Mucosa of descending colon (tissue), 3 donors: ENCODE measurements around the gene CNN2. TPM values are rescaled to one million over a fixed set of nuclear protein-coding genes. Genes with fewer than 3 reads are reported as not detected.

Experiments
- ATAC-seq: fragments of 200-7000 bp; cut with Tn5 transposase; one replicate; pipeline ENCODE4 v1.9.1; 2020; ENCODE audit warnings: mild to moderate bottlenecking, moderate library complexity
- DNase-seq, 3 donors: peaks; one replicate each; pipeline ENCODE4 v3.0.0-alpha.2; 2020
- H3K36me3 ChIP-seq: fragments of 200-600 bp; one replicate; pipeline ENCODE4 v1.8.0; 2021; ENCODE audit warnings: low read depth, mild to moderate bottlenecking
- H3K4me1 ChIP-seq: fragments of 200-600 bp; one replicate; pipeline ENCODE4 v1.8.0; 2021; ENCODE audit warnings: low read depth, mild to moderate bottlenecking
- H3K4me3 ChIP-seq: fragments of 200-600 bp; one replicate; pipeline ENCODE4 v1.8.0; 2021; ENCODE audit warnings: mild to moderate bottlenecking
- H3K9me3 ChIP-seq: fragments of 200-600 bp; one replicate; pipeline ENCODE4 v1.8.0; 2021; ENCODE audit warnings: mild to moderate bottlenecking
- intact Hi-C, 2 donors: fragments of 100-400 bp; cut with DNase I in 1 of 2; cut with micrococcal nuclease in 1 of 2; formaldehyde crosslinking; loops; one replicate each; pipeline versions ENCODE4 v1.11.0 to v1.11.1; 2022; cut with DNase I, micrococcal nuclease
- total RNA-seq, 3 donors: library from RNA; stranded (reverse); fragmentation: NEBNext Ultra II Directional in 2 of 3; extraction: Animal tissue kit (Norgen Biotek cat#: 25700) in 2 of 3; gene quantifications; one replicate each; pipeline versions ENCODE4 v1.2.1 to v1.2.4, GENCODE V29; 2021 to 2023
- TF ChIP-seq, protein P1 (sequence below): fragments of 200-600 bp; IDR thresholded peaks from one replicate; pipeline ENCODE4 v1.8.0; 2022; ENCODE audit warnings: antibody characterized with exemption, mild to moderate bottlenecking
- donor health status: DM: no; HTN: no; CAD: no; lungs with moderate emphysema.
- donor health status: DM: no; HTN: no; CAD: no.
- donor health status: DM: no; HTN: yes; CAD: no.

Gene CNN2
- total RNA-seq, 3 donors from 2014 or later: 65.0 to 88.8 (median 84.7) TPM

DNA sequence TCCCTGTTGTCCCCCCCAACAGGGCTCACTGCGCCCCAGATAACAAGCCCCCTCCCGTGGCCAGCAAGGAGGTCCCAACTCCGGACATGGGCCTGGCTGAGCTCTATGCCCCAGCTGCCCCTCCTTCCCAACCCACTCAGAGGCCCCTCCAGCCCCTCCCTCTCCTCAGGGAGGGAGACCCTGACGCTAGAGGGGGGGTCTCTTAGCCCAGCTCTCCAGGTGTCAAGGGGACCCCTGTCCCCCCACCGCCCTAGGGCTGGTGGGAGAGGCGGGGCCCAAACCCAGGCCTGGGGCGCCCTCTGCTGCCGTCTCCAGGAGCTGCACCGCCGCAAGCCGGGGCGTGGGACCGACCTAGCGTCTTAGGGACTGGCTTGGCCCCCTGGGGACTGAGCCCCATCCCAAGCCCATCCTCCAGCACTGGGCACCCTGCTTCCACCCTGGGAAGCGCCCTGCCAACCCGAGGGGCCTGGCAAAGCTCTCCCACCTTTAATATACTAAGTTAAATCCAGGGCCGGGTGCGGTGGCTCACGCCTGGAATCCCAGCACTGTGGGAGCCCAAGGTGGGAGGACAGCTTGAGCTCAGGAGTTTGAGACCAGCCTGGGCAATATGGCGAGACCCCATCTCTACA, 24.8 kb upstream of the CNN2 start:
- H3K4me3 ChIP-seq: no peak overlapping the region
- TF ChIP-seq, protein P1, sequence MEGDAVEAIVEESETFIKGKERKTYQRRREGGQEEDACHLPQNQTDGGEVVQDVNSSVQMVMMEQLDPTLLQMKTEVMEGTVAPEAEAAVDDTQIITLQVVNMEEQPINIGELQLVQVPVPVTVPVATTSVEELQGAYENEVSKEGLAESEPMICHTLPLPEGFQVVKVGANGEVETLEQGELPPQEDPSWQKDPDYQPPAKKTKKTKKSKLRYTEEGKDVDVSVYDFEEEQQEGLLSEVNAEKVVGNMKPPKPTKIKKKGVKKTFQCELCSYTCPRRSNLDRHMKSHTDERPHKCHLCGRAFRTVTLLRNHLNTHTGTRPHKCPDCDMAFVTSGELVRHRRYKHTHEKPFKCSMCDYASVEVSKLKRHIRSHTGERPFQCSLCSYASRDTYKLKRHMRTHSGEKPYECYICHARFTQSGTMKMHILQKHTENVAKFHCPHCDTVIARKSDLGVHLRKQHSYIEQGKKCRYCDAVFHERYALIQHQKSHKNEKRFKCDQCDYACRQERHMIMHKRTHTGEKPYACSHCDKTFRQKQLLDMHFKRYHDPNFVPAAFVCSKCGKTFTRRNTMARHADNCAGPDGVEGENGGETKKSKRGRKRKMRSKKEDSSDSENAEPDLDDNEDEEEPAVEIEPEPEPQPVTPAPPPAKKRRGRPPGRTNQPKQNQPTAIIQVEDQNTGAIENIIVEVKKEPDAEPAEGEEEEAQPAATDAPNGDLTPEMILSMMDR: peak; percentile 89
- intact Hi-C loops: no loop called here
- H3K9me3 ChIP-seq: no peaks in the 10 kb centered on the region
- DNase-seq (peak; percentile 64 to 76 (median 67)), ATAC-seq (peak; percentile 76)
- H3K36me3 ChIP-seq: no peaks in the 10 kb centered on the region
- H3K4me1 ChIP-seq: peaks cover 6% of the 10 kb centered on the region

DNA sequence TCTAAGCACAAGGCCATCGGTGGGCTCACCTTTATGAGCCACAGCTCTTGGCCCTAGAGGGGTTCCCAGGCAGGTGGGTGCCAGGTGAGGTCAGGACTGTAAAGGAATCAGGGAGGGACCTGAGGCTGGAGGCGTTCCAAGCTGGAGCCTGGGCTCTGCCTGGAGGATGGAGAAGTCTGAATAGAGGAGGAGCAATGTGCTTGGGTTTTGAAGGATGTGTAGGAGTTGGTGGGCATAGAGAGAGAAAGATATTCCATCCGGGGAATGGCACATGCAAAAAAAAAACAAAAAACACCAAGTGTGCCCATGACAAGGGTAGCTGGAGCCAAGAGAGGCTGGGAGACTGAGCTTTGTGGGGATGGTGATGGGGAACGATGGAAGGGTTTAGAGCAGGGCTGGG, 23.8 kb upstream of the CNN2 start:
- TF ChIP-seq, protein P1: no peak
- Histone ChIP-seq H3K4me1 (peaks cover 6% of the 10 kb centered on the region), H3K4me3 (no peak overlapping the region), H3K9me3 (no peaks in the 10 kb centered on the region), H3K36me3 (no peaks in the 10 kb centered on the region)
- intact Hi-C loops: no loop called here
- DNase-seq (no peak), ATAC-seq (no peak)

DNA sequence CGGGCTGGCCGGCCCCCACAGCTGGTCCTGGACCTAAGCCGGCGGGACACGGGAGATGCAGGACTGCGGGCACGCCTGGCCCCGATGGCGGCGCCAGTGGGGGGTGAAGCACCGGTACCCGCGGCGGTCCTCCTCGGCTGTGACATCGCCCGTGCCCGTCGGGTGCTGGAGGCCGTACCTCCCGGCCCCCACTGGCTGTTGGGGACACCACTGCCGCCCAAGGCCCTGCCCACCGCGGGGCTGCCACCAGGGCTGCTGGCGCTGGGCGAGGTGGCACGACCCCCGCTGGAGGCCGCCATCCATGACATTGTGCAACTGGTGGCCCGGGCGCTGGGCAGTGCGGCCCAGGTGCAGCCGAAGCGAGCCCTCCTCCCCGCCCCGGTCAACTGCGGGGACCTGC, 23.1 kb upstream of the CNN2 start:
- TF ChIP-seq, protein P1: no peak
- no peak overlapping the region for H3K4me3 ChIP-seq
- intact Hi-C loops: no loop called here
- peak in 1 of 3 donors; percentile 50 for DNase-seq
- peaks cover 6% of the 10 kb centered on the region for H3K4me1 ChIP-seq
- no peak for ATAC-seq
- H3K36me3 ChIP-seq: no peaks in the 10 kb centered on the region
- no peaks in the 10 kb centered on the region for H3K9me3 ChIP-seq

DNA sequence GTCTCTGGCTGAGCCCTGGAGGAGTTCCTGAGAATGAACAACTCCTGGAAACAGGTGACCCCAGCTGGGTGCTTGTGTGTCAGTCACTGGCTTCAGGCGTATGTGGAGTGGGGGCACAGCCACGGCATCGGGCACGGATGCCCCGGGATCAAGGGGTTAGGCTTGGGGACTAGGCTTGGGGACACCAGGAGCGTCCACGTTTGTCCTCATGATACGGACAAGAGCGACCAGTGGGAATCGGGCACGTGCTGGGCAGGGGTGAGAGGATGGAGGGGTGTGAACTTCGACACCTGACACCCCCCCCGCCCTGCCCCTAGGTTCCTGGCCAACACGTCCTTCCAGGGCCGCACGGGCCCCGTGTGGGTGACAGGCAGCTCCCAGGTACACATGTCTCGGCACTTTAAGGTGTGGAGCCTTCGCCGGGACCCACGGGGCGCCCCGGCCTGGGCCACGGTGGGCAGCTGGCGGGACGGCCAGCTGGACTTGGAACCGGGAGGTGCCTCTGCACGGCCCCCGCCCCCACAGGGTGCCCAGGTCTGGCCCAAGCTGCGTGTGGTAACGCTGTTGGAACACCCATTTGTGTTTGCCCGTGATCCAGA, 22.1 kb upstream of the CNN2 start:
- Histone ChIP-seq H3K4me1 (peaks cover 6% of the 10 kb centered on the region), H3K36me3 (peaks cover 3% of the 10 kb centered on the region), H3K4me3 (no peak overlapping the region), H3K9me3 (no peaks in the 10 kb centered on the region)
- TF ChIP-seq, protein P1: no peak
- intact Hi-C loops: no loop called here
- ATAC-seq (no peak), DNase-seq (no peak)

DNA sequence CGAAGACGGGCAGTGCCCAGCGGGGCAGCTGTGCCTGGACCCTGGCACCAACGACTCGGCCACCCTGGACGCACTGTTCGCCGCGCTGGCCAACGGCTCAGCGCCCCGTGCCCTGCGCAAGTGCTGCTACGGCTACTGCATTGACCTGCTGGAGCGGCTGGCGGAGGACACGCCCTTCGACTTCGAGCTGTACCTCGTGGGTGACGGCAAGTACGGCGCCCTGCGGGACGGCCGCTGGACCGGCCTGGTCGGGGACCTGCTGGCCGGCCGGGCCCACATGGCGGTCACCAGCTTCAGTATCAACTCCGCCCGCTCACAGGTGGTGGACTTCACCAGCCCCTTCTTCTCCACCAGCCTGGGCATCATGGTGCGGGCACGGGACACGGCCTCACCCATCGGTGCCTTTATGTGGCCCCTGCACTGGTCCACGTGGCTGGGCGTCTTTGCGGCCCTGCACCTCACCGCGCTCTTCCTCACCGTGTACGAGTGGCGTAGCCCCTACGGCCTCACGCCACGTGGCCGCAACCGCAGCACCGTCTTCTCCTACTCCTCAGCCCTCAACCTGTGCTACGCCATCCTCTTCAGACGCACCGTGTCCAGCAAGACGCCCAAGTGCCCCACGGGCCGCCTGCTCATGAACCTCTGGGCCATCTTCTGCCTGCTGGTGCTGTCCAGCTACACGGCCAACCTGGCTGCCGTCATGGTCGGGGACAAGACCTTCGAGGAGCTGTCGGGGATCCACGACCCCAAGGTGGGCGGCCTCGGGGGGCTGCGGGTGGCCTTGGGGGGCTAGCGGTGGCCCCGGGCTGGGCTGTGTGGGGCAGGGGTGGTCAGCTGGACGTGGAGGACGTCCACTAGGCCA, 21.4 kb upstream of the CNN2 start:
- TF ChIP-seq, protein P1: no peak
- H3K4me1 ChIP-seq: peaks cover 8% of the 10 kb centered on the region

More for the DNA sequence above, 21.4 kb upstream of the CNN2 start:
- DNase-seq (no peak), ATAC-seq (no peak)
- Histone ChIP-seq H3K36me3 (peaks cover 3% of the 10 kb centered on the region), H3K9me3 (no peaks in the 10 kb centered on the region), H3K4me3 (no peak overlapping the region)
- intact Hi-C loops: no loop called here
